GM12873 (cell line): ENCODE results near the gene DNAI7.

ENCODE experiments used
- TF ChIP-seq, protein P1 (sequence below): IDR thresholded peaks from 2 replicates; pipeline ENCODE4 v1.5.1; 2012; ENCODE audit warnings: low read depth, mild to moderate bottlenecking, moderate library complexity, low read length, control low read depth; ENCODE audit not compliant: insufficient read depth; ENCODE audit errors: missing control alignments

DNAI7 gene, protein sequence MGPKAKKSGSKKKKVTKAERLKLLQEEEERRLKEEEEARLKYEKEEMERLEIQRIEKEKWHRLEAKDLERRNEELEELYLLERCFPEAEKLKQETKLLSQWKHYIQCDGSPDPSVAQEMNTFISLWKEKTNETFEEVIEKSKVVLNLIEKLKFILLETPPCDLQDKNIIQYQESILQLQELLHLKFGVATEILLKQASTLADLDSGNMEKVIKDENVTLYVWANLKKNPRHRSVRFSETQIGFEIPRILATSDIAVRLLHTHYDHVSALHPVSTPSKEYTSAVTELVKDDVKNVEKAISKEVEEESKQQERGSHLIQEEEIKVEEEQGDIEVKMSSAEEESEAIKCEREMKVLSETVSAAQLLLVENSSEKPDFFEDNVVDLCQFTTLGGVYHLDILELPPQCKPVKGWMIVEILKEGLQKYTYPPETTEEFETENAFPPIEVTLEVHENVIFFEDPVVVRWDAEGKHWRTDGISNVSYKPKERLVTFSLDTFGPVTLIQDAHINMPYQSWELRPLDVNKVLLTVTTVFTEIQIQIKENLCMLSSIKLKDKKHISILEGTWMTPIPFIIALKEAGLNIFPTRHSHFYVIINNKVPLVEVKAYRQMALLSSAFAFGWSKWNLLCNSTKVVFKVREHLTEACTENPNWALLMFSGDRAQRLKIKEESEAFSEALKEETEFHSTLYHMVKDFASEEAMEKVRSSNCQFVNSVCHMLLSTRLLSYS

GRCh38 chr12:25195056-25195971 lies at the start of gene DNAI7, which contains the start of gene ETFRF1:
TSS of gene DNAI7 (minus strand) at chr12:25195160. CDS start at chr12:25195078, 82 bp downstream.
TSS of gene ETFRF1 (plus strand) at chr12:25195237. CDS start at chr12:25203957, 8,720 bp downstream.
- TF ChIP-seq, protein P1, sequence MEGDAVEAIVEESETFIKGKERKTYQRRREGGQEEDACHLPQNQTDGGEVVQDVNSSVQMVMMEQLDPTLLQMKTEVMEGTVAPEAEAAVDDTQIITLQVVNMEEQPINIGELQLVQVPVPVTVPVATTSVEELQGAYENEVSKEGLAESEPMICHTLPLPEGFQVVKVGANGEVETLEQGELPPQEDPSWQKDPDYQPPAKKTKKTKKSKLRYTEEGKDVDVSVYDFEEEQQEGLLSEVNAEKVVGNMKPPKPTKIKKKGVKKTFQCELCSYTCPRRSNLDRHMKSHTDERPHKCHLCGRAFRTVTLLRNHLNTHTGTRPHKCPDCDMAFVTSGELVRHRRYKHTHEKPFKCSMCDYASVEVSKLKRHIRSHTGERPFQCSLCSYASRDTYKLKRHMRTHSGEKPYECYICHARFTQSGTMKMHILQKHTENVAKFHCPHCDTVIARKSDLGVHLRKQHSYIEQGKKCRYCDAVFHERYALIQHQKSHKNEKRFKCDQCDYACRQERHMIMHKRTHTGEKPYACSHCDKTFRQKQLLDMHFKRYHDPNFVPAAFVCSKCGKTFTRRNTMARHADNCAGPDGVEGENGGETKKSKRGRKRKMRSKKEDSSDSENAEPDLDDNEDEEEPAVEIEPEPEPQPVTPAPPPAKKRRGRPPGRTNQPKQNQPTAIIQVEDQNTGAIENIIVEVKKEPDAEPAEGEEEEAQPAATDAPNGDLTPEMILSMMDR: no peak

DNA sequence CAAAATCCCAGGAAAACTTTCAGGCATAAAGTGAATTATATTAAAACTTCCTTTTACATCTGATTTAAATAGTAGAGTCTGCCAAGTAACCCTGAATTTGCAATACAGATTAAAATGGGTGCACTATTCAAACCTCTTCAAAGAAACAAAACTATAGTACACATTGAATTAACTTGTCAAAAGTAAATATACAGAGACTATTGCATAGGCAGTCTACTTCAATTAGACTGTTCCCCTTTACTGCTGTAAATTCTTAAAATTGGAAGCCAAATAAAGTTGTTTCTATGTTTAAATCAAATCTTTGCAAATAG lies 48.7 kb upstream of the DNAI7 start:
- TF ChIP-seq, protein P1: no peak

DNA sequence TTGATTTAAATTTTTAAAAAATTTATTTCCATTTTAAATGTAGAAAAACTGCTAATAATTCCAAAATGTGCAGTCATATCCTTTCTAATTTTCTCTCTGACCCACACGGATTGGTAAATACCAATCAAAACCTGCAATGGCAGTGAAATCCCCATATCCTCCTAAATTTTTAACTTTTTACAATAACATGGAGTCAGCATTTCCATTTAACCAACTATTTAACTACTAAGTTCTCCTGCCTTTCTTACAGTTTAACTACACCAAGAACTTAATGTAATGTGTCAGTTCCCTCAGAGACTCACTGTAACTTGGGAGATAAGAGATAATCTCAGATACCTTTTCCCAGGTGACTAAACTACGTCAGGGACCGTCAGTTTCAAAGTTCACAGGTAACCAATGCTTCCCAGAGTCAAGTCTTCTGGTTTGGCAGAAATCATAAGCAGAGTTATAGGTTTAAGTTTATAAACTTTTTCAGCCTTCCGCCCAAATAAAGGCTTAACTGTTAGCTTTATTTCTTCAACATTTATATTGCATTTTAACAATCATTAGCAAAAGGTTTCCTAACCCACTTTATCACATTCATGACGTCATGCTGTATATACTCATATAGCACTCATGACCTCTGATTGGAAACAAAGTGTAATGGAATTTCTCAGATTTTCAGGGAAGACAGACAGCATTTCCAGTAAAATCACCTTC lies 48.2 kb upstream of the DNAI7 start:
- TF ChIP-seq, protein P1: no peak

DNA sequence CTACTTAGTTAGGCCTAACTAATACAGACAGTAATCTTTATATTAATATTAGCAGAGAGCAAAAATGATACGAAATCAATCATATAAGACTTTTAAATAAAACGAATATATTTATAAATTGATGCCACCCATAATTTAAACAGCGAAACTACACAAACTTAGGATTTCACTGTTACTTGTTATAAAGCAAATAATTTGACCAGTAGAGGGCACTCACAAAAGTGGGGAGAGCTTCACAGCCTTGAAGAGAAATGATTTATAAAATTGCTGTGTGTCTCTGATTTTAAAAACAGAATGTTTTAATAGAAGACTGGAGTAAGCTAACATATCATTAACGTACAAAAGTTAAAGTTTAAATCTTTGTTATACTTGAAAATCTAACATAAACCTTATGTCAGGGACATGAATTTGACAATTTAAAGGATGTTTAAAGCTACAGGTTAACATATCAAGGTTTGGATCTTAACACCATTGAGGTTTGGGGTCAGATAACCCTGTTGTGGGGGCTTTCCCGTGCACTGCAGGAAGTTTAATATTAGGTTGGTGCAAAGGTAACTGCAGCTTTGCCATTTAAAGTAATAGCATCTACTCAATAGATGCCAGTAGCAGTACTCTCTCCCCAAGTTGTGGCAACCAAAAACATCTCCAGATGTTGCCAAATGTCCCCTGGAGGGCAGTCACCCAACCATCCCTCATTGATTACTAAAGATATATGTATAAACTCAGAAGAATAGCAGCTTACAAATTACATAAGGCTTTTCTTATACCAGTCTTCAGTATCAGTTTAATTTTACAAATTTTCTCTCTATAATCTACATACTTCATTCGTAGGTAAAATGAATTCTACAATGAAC lies 46.4 kb upstream of the DNAI7 start:
- TF ChIP-seq, protein P1: peak; percentile 49

DNA sequence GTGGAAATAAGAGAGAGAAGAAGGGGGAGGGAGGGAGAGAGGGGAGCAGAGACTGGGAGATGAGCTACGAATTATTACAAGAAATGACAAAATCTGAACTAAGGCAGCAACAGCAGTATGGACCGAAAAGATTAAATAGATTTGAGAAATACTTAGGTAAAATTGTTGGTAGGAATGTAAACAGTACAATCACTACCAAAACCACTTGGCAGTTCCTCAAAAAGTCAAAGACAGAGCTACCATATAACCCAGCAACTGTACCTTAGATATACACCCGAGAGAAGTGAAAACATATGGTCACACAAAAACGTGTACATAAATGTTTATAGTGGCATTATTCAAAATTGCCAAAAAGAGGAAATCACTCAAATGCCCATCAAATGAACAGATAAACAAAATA lies 41.7 kb upstream of the DNAI7 start:
- TF ChIP-seq, protein P1: no peak

DNA sequence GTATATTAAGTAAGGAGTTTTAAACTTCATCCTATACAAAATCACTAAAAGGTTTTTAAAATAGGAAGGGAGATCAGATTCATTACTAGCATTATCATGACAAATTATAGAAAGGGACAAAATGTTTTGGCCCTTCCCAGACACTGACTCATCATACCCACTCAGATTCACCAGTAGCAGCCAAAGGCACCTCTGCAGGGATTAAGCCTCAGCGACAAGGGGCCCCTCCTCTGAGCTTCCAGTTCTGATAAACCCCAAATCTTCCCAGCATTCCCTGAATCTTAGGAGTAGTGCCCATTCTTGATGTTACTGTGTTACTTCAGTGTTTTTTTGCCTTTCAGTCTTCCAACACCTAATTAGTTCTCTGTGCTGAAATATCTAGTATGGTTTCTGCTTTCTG lies 41.2 kb upstream of the DNAI7 start:
- TF ChIP-seq, protein P1: no peak
